HG03196 (cell line): Measurements from ENCODE around the gene NT5M.
"Not testable (repeated sequence)": the region's sequence is repeated elsewhere in the genome, so short reads cannot be mapped to it uniquely, and the experiment has no call there.

Experiments used
- ATAC-seq: cut with Tn5 transposase; IDR thresholded peaks from one replicate; pipeline ENCODE4 v1.9.1; 2021; ENCODE audit not compliant: unreplicated experiment

The NT5M gene

DNA sequence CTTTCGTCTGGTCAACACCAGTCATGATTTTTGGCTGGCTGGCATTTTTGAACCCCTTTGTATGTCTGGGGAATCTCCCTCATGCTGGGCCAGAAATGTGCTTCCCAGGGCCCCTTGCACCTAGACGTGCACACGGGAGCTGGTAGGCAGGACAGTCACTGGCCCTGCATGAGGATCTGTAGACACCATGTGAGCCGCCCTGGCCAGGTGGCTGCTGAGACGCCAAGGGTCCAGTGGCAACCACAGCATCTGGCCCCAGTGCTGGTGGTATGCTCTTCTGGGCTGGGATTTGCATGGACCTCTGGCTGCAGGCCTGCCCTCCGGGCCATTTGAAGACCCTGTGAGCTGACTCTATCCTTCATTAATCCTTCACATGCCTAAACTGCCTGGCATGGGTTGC is 67.5 kb downstream of the NT5M start:
- ATAC-seq: no peak

DNA sequence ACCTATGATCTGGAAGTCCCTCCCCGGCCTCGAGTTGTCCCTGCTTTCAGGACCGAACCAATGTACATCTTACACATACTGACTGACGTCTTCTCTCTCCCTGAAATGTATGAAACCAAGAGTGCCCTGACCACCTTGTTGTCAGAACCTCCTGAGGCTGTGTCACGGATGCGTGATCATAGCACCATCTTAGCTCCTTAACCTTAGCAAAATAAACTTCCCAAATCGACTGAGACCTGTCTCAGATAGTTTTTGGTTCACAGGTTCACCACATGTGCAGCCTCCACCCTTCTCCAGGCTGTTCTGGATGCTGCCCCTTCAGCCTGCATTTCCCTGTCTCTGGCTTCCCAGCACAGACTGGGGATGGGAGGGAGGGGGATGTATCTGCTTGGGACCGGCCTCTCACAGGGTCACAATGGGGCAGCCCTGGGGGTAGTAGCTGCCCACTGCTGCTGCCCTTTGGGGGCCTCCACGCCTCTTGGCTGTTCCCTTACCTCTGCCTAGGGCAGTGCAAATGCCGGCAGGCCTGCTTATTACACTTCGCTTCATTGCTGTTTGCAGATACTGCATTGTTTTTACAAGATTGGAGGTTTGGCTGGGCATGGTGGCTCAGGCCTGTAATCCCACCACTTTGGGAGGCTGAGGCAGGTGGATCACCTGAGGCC is 69.8 kb downstream of the NT5M start:
- ATAC-seq: no peak

DNA sequence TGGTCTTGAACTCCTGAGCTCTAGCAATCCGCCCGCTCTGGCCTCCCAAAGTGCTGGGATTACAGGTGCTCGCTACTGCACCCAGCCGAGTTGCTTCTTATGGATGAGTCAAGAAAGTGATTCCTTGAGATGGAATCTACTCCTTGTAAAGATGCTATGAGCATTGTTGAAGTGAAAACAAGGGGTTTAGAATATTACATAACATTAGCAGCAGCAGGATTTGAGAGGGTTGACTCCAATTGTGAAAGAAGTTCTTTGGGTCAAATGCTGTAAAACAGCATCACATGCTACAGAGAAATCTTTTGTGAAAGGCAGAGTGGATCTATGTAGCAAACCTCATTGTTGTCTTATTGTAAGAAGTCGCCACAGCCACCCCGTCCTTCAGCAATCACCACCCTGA is 72.7 kb downstream of the NT5M start:
- no peak for ATAC-seq

DNA sequence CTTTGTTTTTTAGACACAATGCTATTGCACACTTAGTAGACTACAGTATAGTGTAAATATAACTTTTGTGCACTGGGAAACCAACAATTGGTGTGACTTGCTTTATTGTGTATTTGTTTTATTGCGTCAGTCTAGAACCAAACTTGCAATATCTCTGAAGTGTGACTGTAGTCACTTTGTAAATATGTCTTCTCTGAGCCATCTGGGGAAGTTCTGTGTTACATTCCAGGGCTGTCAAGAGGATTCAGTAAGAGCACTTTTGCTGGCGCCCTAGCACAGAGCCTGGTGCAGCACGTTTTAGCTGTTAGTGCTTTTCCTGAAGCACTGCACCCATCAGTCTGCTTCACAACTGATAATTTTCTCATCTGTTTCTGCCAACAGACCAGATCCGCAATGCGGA is 73.2 kb downstream of the NT5M start:
- ATAC-seq: no peak

DNA sequence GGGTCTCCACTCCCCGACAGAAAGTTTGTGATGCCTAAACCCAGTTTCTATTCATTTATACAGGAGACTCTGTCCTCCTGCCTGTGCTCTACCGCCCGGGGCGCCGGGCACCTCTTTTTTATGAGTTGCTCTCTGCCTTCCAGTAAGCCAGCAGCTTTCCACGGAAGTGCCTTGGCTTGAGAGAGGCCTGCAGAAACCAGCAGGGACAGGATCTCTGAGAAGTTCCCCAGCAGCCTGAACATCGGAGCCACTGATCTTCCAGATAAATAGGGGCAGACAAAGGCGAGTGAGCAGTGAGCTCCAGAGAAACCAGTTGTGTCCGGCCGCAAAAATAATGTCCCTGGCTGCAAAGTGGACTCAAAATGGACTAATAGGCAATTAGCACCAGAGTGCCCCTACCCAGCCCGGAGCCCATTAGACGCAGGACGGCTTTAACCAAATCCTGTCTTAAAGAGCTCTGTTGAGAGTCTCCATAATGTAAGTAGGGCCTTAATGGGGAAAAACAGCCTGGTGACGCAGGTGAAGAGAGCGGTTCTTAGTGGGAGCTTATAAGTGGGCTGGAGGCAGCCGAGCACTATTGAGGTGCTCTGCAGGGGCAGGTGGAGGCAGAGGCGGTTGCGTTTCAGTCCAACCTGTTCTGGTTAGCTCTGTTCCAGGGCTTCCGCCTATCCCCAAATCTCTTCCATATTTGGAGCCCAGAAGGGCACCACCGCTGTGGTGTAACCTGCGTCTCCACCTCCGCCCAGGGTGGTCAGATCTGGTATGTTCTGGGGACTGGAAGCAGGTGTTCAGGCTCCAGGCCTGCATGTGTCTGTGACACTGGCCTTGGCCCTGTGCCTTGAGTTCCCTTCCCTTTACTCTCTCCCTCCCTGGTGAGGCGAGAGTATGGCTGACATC is 74.1 kb downstream of the NT5M start:
- no peak for ATAC-seq

DNA sequence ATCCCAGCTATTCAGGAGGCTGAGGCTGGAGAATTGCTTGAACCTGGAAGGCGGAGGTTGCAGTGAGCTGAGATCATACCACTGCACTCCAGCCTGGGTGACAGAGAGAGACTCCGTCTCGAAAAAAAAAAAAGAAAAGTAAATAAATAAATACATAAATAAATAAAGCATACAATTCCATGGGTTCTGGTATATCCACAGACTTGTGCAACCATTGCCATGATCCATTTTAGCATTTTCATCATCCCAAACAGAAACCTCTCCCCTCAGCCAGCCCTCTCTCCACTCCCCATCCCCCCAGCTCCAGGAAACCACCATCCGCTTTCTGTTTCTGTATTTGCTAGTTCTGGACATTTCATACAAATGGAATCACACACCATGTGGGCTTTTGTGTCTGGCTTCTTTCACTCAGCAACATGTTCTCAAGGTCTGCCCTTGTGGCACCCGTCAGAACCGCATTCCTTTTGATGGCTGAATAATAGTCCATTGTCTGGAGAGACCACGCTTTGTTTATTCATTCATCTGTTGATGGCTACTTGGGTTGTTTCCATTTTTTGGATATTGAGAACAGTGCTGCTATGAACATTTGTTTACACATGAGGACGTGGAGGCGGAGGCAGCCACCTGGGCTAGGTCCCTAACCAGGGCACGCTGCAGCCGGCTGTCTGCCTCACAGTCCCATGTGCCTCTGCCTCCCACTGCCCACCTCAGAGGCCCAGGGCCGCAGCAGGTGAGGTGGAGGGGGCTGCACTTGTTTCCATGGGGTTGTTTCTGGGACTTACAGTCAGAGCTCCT is 76.2 kb downstream of the NT5M start:
- no peak for ATAC-seq

DNA sequence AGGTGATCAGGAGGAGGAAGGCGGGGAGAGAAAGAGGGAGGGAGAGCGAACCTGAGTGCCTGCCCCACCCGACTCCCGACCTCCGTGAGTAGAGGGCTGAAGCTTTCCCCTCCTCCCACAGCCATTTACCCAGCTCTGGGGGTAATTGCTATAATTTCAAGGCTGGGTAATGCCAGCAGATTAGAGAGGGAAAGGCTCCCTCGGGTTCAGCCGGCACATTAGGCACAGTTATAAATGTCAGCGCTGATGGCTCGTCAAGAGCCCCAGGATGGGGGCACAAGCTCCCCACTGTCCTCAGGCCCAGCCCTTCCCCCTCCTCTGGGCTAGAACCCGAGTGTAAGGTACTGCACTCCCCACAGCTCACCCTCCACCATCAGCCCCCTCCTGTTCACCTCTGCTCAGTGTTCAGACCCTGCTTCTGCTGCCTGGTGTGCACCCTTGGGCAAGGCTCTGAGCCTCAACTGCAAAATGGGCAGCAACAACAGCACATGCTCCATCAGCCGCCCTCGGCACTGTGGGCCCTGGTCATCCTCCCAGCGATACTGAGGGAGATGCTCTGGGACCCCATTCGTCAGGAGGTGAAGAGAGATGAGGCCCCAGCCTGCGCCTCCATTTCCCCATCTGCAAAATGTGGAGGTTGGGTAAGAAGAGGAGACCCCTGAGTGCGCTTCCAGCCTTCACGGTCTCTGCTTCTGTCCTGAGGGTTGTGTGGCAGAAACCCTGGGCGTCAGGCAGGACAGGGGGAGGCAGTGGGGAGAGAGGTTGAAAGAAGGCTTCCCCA is 77.2 kb downstream of the NT5M start:
- ATAC-seq: no peak

DNA sequence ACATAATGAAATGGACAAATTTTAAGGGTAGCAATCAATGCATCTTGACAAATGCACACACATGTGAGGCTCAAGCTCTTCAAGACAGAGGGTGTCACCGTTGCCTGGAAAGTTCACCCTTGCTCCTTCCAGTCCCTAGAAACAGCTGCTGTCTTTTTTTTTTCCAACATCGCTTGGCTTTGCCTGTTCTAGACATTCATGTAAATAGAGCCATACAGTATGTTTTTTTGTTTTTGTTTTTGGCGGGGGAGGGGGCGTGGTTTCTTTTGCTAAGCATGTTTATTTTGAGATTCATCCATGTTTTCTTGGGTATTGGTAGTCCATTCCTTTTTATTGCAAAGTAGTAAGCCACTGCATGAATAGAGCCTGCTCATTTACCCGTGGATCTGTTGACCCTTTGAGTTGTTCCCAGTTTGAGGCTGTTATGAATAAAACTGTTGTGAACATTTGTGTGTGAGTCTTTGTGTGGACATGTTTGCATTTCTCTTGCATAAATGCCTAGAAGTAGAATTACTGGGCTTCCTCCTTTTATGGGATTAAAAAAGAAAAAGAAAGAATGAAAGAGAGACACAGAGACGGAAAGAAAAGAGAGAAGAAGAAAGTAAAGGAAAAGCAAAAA is 78.4 kb downstream of the NT5M start:
- ATAC-seq: no peak

DNA sequence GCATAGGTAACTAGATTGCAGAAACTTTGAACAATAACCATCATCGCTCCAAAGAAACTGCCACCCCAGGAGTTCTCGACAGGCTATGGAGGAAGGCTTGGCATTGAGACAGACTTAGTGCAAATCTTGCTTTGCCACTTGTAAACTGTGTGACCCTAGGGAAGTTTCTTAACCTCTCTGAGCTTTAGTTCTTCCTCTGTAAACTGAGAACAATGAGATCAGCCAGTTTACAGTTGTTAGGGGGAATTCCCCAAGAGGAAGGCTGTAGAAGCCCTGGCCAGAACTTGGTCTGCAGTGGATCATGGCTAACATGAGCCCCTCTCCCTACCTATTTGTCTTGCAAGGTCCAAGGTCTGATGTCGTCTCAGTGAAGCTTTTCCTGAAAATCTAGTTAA is 78.9 kb downstream of the NT5M start:
- no peak for ATAC-seq

DNA sequence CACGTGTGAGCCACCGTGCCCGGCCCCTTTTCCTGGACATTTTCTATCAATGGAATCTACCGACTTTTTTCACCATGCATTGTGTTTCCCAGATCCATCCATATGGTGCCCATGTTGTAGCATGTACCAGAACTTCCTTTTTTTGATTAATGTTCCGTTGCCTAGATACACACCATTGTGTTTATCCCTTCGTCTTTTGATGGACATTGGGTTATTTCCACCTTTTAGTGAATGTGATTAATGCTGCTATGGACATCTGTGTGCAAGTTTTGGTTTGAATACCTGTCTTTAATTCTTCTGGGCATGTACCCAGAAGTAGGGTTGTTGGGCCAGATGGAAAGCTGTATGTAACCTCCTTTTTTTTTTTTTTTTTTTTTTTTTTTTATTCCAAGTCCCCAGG is 79.8 kb downstream of the NT5M start:
- no peak for ATAC-seq

GRCh38 chr17:17383431-17384290 is 80.5 kb downstream of the NT5M start:
- not testable (repeated sequence) for ATAC-seq

DNA sequence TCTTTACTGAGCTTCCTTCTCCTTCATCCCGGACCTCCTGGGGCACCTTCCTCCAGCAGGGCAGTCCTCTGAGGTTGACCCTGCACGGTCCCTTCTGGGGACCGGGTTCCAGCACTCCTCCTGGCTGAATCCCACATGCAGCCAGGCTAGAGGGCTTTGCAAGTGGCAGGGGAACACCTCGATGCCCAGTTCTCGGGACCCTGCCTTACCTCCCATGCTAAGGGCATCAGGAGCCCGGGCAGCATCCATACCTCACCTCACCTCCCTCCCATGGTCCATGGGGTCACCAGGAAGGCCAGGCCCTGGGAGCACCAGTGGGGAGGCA is 81.1 kb downstream of the NT5M start:
- ATAC-seq: no peak

DNA sequence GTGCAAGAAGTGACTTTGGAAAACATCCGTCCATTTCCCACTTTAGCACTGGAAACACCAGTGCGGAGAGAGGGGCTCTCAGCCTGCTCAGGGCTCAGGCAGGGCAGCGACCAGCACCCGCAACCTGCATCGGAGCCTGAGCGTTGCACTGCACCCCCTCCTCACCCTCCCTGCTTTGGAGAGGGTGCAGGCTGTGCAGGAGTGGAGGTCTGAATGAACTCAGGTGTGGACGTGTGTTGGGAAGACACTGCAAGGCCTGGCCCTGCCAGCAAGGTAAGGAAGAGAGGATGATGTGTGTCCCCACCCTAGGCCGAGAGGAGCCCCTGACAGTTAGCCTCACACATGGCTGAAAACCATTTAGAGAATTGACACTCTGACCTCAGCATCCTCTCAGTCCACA is 81.8 kb downstream of the NT5M start:
- no peak for ATAC-seq

DNA sequence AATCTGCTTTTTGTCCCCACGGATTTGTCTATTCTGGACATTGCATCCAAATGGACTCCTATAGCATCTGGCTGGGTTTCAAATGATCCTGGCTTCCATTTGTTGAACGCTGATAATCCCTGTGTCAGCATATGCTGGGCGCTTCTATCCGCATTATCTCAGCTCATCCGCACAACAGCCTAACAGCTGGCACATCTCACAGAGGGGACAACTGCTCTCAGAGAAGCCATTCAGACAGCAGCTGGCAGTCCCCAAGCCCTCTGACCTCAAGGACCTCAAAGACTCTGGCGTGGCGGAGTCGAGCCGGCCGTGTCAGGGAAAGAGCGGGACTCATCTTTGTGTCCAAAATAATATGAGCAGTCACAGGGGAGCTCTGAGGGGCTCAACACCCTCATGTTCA is 82.3 kb downstream of the NT5M start:
- no peak for ATAC-seq

DNA sequence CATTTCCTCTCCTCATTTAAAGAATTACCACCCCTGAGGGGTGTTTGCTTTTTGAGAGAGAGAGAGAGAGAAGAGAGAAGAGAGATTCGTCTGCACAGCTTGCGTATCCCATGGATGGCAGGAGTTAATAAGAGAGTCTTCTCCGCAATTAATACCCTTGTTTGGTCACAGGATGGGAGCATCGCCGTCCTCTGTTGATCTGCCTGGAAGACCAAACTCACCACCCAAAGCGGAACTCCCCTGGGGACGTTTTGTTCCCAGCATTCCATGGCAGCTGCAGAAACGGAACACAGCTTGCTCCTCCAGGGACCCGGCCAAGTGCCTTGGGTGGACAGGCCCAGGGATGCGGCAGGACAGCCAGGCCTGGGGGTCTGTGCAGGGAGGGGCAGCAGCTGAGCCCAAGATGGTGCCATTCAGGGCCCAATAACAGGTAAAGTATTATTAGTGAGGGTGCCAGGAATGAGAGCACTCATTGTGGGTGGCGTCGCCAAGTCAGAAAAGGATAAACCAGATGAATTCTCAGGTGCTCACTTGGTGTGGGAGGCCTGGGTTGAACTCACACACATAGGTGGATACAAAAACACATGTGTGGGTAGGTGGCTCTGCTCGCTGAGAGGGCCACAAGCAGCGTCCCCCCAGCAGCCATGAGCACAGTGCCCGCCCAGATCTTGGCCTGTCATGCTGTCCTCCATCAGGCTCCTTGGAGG is 83.1 kb downstream of the NT5M start:
- no peak for ATAC-seq

GRCh38 chr17:17387017-17387497 is 83.9 kb downstream of the NT5M start:
- no peak for ATAC-seq

- no peak for ATAC-seq
Measured at GRCh38 chr17:17387498-17388362, 84.6 kb downstream of the NT5M start.
